ENCODE data around the gene JMJD6. TPM values are rescaled to one million over a fixed set of nuclear protein-coding genes. Genes with fewer than 3 reads are reported as not detected.

Gene JMJD6
- total and polyA plus RNA-seq, 9 of the 15 experiments (the other 6 are each of a cell fraction or from before 2014, with no cell fraction given): 2.5 to 52.3 (median 36.3) TPM

GRCh38 chr17:76671123-76671911, 55.1 kb downstream of the JMJD6 start (continued):
- peak; percentile 13; the same call in 1 of the 2 replicates for TF ChIP-seq VEZF1 (CRISPR knock-in tag; IDR thresholded peaks at IDR 0.05)
- TF ChIP-seq MAX (CRISPR knock-in tag; IDR thresholded peaks at IDR 0.05): peak; percentile 63
- no peak for TF ChIP-seq HMG20A (CRISPR knock-in tag; conservative IDR thresholded peaks at IDR 0.05)
- peak; percentile 92 for TF ChIP-seq ZFX (CRISPR knock-in tag; IDR thresholded peaks at IDR 0.05)
- TF ChIP-seq ZNF253 (CRISPR knock-in tag; conservative IDR thresholded peaks at IDR 0.05): no peak
- TF ChIP-seq ARID4B (CRISPR knock-in tag; IDR thresholded peaks at IDR 0.05): 0 out of 2 replicates have a peak, but pooled peaks have one; percentile 45
- no peak for TF ChIP-seq TEAD1 (CRISPR knock-in tag; IDR thresholded peaks at IDR 0.05)
- no peak for TF ChIP-seq ADNP (tag; IDR thresholded peaks at IDR 0.05)
- TF ChIP-seq HEY1 (CRISPR knock-in tag; IDR thresholded peaks at IDR 0.05; ENCODE audit: borderline replicate concordance): no peak
- peak; percentile 1; the same call in 1 of the 2 replicates for TF ChIP-seq EHMT2 (IDR thresholded peaks at IDR 0.05)
- no peak for TF ChIP-seq CUX1 (CRISPR knock-in tag; IDR thresholded peaks at IDR 0.05)
- TF ChIP-seq GATAD2A (IDR thresholded peaks at IDR 0.05): no peak
- TF ChIP-seq CREB3L1 (IDR thresholded peaks at IDR 0.05; ENCODE audit: borderline replicate concordance, low read depth): no peak; the same call in 1 of the 2 replicates
- TF ChIP-seq SMARCC2 (IDR thresholded peaks at IDR 0.05; ENCODE audit: low read depth): no peak
